Stimulated activated CD8-positive, alpha-beta memory T cell treated with anti-CD3 and anti-CD28 coated beads, Interleukin-4, amount 100 ng/mL, for 4 hours (primary cell): ENCODE measurements around the gene MRPL50.
A peak's percentile ranks its signal among the peaks of the same experiment; 100 is the strongest.

Experiments used
- DNase-seq, 2 donors: peaks; one replicate each; pipeline ENCODE4 v3.0.0-alpha.2; 2020; ENCODE audit warnings: low read depth in 2 of 2, low spot score in 1 of 2

Gene MRPL50

GRCh38 chr9:101398068-101398929, at the start of gene MRPL50, which contains the start of gene ZNF189:
MRPL50 (minus strand) TSS chr9:101398618; CDS start chr9:101398592, 26 bp downstream.
ZNF189 (plus strand) TSS chr9:101398851; CDS start chr9:101399157, 306 bp downstream.
- peak; percentile 91 to 95 for DNase-seq

DNA sequence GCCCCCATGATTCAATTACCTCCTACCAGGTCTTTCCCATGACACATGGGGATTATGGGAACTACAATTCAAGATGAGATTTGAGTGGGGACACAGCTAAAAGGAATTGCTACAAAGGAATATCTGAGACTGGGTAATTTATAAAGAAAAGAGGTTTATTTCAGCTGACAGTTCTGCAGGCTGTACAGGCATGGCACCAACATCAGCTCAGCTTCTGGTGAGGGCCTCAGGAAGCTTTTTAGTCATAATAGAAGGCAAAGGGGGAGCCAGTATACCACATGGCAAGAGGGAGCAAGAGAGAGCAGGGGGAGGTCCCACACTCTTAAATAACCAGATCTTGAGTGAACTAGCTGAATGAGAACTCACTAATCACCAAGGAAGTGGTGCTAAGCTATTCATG, 48.3 kb upstream of the MRPL50 start:
- DNase-seq, result no peak

DNA sequence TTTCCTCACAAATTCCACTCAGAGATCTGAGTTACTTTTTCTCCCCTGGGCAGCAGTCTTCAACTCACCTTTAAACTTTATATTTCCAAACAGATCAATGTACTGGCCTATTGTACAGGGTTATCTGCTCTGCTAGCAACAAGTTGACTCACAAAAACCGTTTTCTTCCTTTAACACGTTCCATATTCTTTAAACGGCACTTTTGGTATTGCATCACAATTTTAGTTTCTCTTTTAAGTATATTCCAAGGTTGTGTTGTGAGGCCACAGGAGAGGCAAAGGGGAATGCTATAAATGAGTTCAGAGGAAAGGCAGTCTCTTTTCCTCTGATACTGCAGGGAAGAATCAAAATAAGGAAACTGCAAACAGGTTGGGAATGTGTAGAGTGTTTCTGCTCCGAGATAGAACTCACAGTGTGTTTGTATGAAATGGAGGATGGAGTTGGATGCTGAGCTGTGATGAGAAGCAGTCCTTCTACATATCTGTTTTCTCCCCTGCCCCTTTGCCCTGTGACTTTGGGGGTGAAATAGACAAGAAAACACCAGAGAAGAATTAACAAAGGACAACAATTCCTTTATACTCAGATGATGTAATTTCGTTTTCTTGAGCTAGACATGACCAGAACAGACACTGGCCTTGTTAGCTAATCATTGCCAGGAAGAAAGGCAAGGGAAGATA, 47.1 kb upstream of the MRPL50 start:
- DNase-seq, result no peak

- DNase-seq, result no peak
Measured at GRCh38 chr9:101443364-101443771, 45.0 kb upstream of the MRPL50 start.

DNA sequence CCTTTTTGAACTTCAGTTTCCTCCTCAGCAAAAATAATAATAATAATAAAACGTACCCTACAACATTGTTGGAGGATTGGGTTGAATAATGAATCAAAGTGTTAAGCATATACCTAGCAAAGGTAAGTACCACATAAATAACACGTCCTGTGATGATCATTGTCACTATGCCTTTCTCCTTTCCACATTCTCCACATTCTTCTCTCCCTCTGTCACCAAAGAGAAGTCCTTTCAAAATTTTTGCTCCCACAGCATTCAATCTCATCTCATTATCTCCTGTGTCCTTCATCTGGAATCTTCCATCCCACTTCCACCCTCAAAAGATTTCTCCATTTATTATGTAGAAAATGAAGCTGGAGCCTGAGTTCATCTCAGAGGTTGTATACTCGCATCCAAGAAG, 44.3 kb upstream of the MRPL50 start:
- no peak for DNase-seq

- no peak for DNase-seq
Measured at GRCh38 chr9:101442318-101442717, 43.9 kb upstream of the MRPL50 start.

DNA sequence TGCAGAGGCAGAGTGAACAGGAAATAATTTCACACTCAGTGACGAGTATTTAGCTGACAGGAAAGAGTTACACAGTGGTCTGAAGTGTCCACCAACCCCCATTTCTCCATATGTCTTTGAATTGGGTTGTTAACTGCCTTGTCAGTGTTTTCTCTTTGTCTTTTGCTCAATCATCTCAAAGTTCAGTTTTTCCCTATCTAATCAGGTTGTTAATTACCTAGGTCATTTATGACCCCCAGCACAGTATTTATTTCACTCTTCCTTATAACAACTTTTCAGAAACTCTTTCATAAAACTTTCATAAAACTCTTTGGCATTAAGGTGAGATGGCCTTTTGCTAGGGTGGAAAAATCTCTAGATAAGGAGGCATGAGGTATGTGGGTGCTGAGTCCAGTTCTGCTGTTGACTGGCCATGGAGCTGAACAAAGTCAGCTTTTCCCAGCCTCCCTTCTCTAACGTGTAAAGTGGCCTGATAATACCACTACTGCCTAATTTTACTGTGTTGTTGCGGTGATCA, 42.4 kb upstream of the MRPL50 start:
- no peak for DNase-seq

GRCh38 chr9:101438523-101438922, 40.1 kb upstream of the MRPL50 start:
- no peak for DNase-seq

DNA sequence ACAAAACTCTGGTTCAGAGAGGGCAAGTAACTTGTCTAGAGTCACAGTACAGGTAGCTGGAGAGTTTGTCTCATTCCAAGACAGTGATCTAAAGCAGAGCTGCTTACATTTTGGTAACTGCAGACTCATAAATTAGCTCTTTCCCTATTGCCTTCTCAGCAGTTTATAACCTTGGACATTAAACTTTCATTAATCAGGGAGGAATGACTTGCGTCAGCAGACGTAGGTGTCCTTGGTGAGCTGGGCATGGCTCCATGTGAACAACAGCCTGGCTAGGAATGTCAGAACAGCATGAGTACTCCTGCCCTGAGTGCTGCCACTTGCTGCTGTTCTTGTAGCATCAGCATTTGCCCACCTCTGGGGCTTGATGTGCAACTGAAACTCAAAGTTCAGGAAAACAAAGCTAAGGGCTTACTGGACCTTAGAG, 39.4 kb upstream of the MRPL50 start:
- DNase-seq, result no peak

DNA sequence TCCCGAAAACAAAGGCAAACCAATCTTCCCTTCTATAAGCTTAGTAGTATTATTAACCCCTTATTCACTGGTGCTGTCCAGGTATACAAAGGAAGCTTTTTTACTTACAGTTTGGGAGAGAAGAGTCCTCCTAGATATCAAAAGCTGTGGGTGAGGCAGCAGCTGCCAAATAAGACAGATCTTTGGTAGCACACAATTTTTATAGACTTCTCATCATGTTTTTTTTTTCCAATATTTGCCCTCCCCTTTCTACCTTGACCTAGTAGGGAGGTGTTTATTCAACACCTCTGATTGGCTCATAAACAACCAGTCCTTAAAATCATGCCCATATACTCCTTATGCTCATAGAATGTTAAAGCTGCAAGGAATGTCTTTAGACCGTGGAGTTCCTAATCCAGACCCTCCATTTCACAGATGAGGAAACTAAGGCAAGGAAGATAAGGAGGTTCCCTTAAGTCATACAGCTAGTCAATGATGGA, 37.2 kb upstream of the MRPL50 start, which contains the start of gene ALDOB:
Gene ALDOB, minus strand, starts transcription at position 174 of the 479 bp plus-strand sequence. CDS start 4,887 bp downstream, outside the sequence.
- no peak for DNase-seq

GRCh38 chr9:101434998-101435397, 36.6 kb upstream of the MRPL50 start:
- no peak for DNase-seq

- no peak for DNase-seq
Measured at GRCh38 chr9:101433229-101433628, 34.8 kb upstream of the MRPL50 start.

DNA sequence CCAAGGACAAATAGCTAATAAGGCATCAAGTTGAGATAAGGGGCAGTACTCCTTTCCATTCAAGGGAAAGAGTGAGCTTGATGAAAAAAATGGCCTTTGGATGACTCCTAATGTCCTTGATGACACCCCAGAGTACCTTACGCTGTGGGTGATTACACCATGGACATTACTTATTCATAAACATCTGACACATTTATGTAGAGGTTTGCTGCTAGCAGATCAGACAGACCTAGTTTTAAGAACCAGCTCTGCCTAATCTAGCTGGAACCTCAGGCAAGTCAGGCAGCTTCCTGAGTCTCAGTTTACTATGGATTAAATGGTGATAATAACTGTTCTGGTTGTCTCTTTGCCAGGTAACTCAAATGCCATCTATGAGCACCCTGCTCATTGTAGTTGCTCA, 34.3 kb upstream of the MRPL50 start:
- no peak for DNase-seq

- DNase-seq, result no peak
Measured at GRCh38 chr9:101432171-101432570, 33.8 kb upstream of the MRPL50 start.

GRCh38 chr9:101429736-101430135, 31.3 kb upstream of the MRPL50 start:
- no peak for DNase-seq

- no peak for DNase-seq
Measured at GRCh38 chr9:101428909-101429308, 30.5 kb upstream of the MRPL50 start.

DNA sequence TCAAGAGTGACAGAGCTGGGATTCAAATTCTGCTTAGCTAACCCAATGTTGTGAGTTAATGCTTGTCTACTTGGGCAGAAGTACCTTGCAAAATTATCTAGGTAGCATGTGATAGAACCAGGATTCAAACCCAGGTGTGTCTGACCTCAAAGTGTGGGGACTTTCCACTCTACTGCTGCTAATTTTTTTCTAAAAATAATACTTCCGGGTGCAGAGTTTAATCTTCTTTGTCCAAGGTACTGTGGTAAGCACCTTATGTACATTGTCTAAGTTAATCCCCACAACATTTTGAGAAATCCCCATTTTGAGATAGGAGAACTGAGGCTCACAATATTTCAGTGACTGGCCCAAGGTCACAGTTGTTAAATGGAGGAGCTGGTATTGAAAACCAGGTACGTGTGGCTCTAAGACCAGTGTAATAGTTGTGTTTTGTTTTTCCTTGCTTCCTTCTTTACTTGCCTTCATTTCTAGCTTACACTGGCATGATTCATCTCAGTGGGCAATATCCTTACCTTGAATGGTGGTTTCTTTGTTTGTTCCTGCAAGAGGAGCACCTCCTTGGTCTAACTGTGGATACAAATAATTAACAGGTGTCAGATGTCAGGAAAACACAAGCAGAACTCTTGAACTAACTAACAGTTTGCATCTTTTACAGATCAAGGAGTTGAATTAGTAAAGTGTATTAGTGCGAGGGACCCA, 29.7 kb upstream of the MRPL50 start:
- no peak for DNase-seq

DNA sequence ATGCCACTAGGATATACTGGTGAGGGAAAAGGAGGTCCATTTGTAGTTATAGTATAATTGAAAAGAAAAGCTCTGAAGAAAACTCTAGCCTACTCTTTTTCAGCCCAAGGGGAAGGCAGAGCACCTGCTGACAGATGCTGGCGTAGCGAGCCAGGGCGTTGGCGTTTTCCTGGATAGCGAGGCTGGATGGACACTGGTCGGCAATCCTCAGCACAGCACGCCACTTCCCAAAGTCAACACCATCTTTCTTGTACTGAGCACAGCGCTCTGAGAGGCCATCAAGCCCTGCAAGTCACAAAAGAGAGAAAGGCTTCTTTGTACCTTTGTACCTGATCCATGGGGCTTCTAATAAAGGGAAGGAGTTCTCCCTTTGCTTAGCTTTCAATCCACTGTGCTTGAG, 28.9 kb upstream of the MRPL50 start:
- DNase-seq, result no peak

GRCh38 chr9:101421653-101422065, 23.2 kb upstream of the MRPL50 start:
- DNase-seq, result no peak

DNA sequence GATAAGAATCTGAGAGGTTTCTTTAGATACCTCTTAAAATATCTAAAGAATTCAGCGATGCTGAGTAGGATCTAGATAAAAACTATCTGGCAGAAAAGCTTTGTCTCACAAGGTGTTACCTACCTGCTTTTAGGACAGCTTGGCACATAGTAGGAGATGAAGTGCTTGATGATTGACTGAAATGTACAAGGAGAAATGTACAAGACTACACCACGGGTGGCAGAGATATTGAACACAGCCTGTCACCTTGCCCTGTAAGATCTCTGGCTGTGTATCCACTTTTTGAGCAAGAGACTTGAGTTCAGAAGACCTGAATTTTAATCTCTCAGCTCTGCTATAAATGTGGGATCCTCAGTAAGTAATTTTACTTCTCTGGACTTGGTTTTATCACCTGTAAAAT, 21.4 kb upstream of the MRPL50 start:
- no peak for DNase-seq
